ENCODE results near the gene TRIM26.

Gene TRIM26

GRCh38 chr6:30149858-30150550 is 63.2 kb downstream of the TRIM26 start:
- no peak for DNase-seq
- Histone ChIP-seq H3K36me3 (ENCODE audit: control insufficient read depth in 4 of 4, insufficient read depth in 4 of 4, low read length in 3 of 4) (no peaks in the 10 kb centered on the region), H3K27me3 (replicated peaks in 2 of 5; ENCODE audit: control insufficient read depth in 4 of 5, insufficient read depth in 5 of 5, low read length in 4 of 5) (peaks cover 0 to 2% (median 0%) of the 10 kb centered on the region in 5 experiments), H3K27ac (ENCODE audit: insufficient read depth in 1 of 2, low read depth in 1 of 2, low read length in 2 of 2, poor library complexity in 1 of 2, severe bottlenecking in 2 of 2) (no peak overlapping the region), H3K4me3 (ENCODE audit: control insufficient read depth in 1 of 7, extremely low read depth in 1 of 7, insufficient read depth in 4 of 7, low read depth in 2 of 7, low read length in 6 of 7) (no peak overlapping the region), H3K4me1 (ENCODE audit: control extremely low read depth in 1 of 4, control insufficient read depth in 4 of 4, insufficient read depth in 4 of 4, low read length in 3 of 4) (peaks cover 0 to 50% (median 34%) of the 10 kb centered on the region in 4 experiments), H3K9me3 (ENCODE audit: control extremely low read depth in 1 of 5, control insufficient read depth in 4 of 5, insufficient read depth in 2 of 5, low read depth in 1 of 5, low read length in 4 of 5) (no peaks in the 10 kb centered on the region)
- ChIA-PET POLR2A (no interaction called here), CTCF (interaction anchor here (1.2 to 2.6 kb wide), 2 partner anchors 19 to 46 kb away, joined by 3 to 12 read pairs; no protein-coding TSS in a partner anchor)
- 91% methylated on average over 5 of the region's 7 CpGs for WGBS (ENCODE audit: insufficient coverage)

- no peak for DNase-seq
- no peak overlapping the region for H3K4me3 ChIP-seq (ENCODE audit: control insufficient read depth in 1 of 7, extremely low read depth in 1 of 7, insufficient read depth in 4 of 7, low read depth in 2 of 7, low read length in 6 of 7)
- H3K27me3 ChIP-seq (replicated peaks in 2 of 5; ENCODE audit: control insufficient read depth in 4 of 5, insufficient read depth in 5 of 5, low read length in 4 of 5) = peaks cover 0 to 2% (median 0%) of the 10 kb centered on the region in 5 experiments
- WGBS (ENCODE audit: insufficient coverage) = no CpG with 5 or more reads among the region's 3 CpGs
- no peaks in the 10 kb centered on the region for H3K9me3 ChIP-seq (ENCODE audit: control extremely low read depth in 1 of 5, control insufficient read depth in 4 of 5, insufficient read depth in 2 of 5, low read depth in 1 of 5, low read length in 4 of 5)
- H3K27ac ChIP-seq (ENCODE audit: insufficient read depth in 1 of 2, low read depth in 1 of 2, low read length in 2 of 2, poor library complexity in 1 of 2, severe bottlenecking in 2 of 2) = no peak overlapping the region
- H3K36me3 ChIP-seq (ENCODE audit: control insufficient read depth in 4 of 4, insufficient read depth in 4 of 4, low read length in 3 of 4) = no peaks in the 10 kb centered on the region
- CTCF ChIA-PET = interaction anchor here (0.9 to 4.2 kb wide), 3 partner anchors 9 to 25 kb away, joined by 3 to 30 read pairs (median 3); no protein-coding TSS in a partner anchor
- H3K4me1 ChIP-seq (ENCODE audit: control extremely low read depth in 1 of 4, control insufficient read depth in 4 of 4, insufficient read depth in 4 of 4, low read length in 3 of 4) = peaks cover 0 to 50% (median 34%) of the 10 kb centered on the region in 4 experiments
- POLR2A ChIA-PET = no interaction called here
These were observed 64.0 kb downstream of the TRIM26 start for GRCh38 chr6:30149234-30149633.

- 100% methylated on average over 2 of the region's 3 CpGs for WGBS (ENCODE audit: insufficient coverage)
- no peak overlapping the region for H3K27ac ChIP-seq (ENCODE audit: insufficient read depth in 1 of 2, low read depth in 1 of 2, low read length in 2 of 2, poor library complexity in 1 of 2, severe bottlenecking in 2 of 2)
- no peak overlapping the region for H3K4me3 ChIP-seq (ENCODE audit: control insufficient read depth in 1 of 7, extremely low read depth in 1 of 7, insufficient read depth in 4 of 7, low read depth in 2 of 7, low read length in 6 of 7)
- H3K27me3 ChIP-seq (replicated peaks in 2 of 5; ENCODE audit: control insufficient read depth in 4 of 5, insufficient read depth in 5 of 5, low read length in 4 of 5) = peaks cover 0 to 2% (median 1%) of the 10 kb centered on the region in 5 experiments
- CTCF ChIA-PET = interaction anchor here (1.3 to 4.2 kb wide), 4 partner anchors 14 to 43 kb away, joined by 4 to 30 read pairs (median 4); no protein-coding TSS in a partner anchor
- no peaks in the 10 kb centered on the region for H3K36me3 ChIP-seq (ENCODE audit: control insufficient read depth in 4 of 4, insufficient read depth in 4 of 4, low read length in 3 of 4)
- peaks cover 0 to 32% (median 19%) of the 10 kb centered on the region in 4 experiments for H3K4me1 ChIP-seq (ENCODE audit: control extremely low read depth in 1 of 4, control insufficient read depth in 4 of 4, insufficient read depth in 4 of 4, low read length in 3 of 4)
- no peak for DNase-seq
- POLR2A ChIA-PET = no interaction called here
- H3K9me3 ChIP-seq (ENCODE audit: control extremely low read depth in 1 of 5, control insufficient read depth in 4 of 5, insufficient read depth in 2 of 5, low read depth in 1 of 5, low read length in 4 of 5) = no peaks in the 10 kb centered on the region
These were observed 66.1 kb downstream of the TRIM26 start for GRCh38 chr6:30147096-30147495.

GRCh38 chr6:30145818-30146217 is 67.4 kb downstream of the TRIM26 start:
- Histone ChIP-seq H3K27me3 (replicated peaks in 2 of 5; ENCODE audit: control insufficient read depth in 4 of 5, insufficient read depth in 5 of 5, low read length in 4 of 5) (peaks cover 0 to 8% (median 1%) of the 10 kb centered on the region in 5 experiments), H3K9me3 (ENCODE audit: control extremely low read depth in 1 of 5, control insufficient read depth in 4 of 5, insufficient read depth in 2 of 5, low read depth in 1 of 5, low read length in 4 of 5) (no peaks in the 10 kb centered on the region), H3K4me3 (ENCODE audit: control insufficient read depth in 1 of 7, extremely low read depth in 1 of 7, insufficient read depth in 4 of 7, low read depth in 2 of 7, low read length in 6 of 7) (no peak overlapping the region), H3K27ac (ENCODE audit: insufficient read depth in 1 of 2, low read depth in 1 of 2, low read length in 2 of 2, poor library complexity in 1 of 2, severe bottlenecking in 2 of 2) (no peak overlapping the region), H3K4me1 (ENCODE audit: control extremely low read depth in 1 of 4, control insufficient read depth in 4 of 4, insufficient read depth in 4 of 4, low read length in 3 of 4) (peaks cover 0 to 19% (median 8%) of the 10 kb centered on the region in 4 experiments), H3K36me3 (ENCODE audit: control insufficient read depth in 4 of 4, insufficient read depth in 4 of 4, low read length in 3 of 4) (no peaks in the 10 kb centered on the region)
- 92% methylated on average over 7 of the region's 7 CpGs for WGBS (ENCODE audit: insufficient coverage)
- no peak for DNase-seq
- ChIA-PET CTCF (interaction anchor here (1.3 to 4.2 kb wide), 2 partner anchors 13 to 42 kb away, joined by 4 to 30 read pairs; no protein-coding TSS in a partner anchor), POLR2A (no interaction called here)

GRCh38 chr6:30144811-30145210 is 68.4 kb downstream of the TRIM26 start:
- WGBS (ENCODE audit: insufficient coverage) = 80% methylated on average over 6 of the region's 6 CpGs
- ChIA-PET POLR2A (no interaction called here), CTCF (interaction anchor here (4.2 kb wide), 1 partner anchor 12 kb away, joined by 30 read pairs; no protein-coding TSS in a partner anchor)
- no peaks in the 10 kb centered on the region for H3K9me3 ChIP-seq (ENCODE audit: control extremely low read depth in 1 of 5, control insufficient read depth in 4 of 5, insufficient read depth in 2 of 5, low read depth in 1 of 5, low read length in 4 of 5)
- no peaks in the 10 kb centered on the region for H3K36me3 ChIP-seq (ENCODE audit: control insufficient read depth in 4 of 4, insufficient read depth in 4 of 4, low read length in 3 of 4)
- H3K27ac ChIP-seq (ENCODE audit: insufficient read depth in 1 of 2, low read depth in 1 of 2, low read length in 2 of 2, poor library complexity in 1 of 2, severe bottlenecking in 2 of 2) = no peak overlapping the region
- no peak overlapping the region for H3K4me3 ChIP-seq (ENCODE audit: control insufficient read depth in 1 of 7, extremely low read depth in 1 of 7, insufficient read depth in 4 of 7, low read depth in 2 of 7, low read length in 6 of 7)
- no peak for DNase-seq
- peaks cover 0 to 9% (median 2%) of the 10 kb centered on the region in 4 experiments for H3K4me1 ChIP-seq (ENCODE audit: control extremely low read depth in 1 of 4, control insufficient read depth in 4 of 4, insufficient read depth in 4 of 4, low read length in 3 of 4)
- H3K27me3 ChIP-seq (replicated peaks in 2 of 5; ENCODE audit: control insufficient read depth in 4 of 5, insufficient read depth in 5 of 5, low read length in 4 of 5) = peaks cover 0 to 8% (median 1%) of the 10 kb centered on the region in 5 experiments

GRCh38 chr6:30143780-30144179 is 69.4 kb downstream of the TRIM26 start:
- H3K9me3 ChIP-seq (ENCODE audit: control extremely low read depth in 1 of 5, control insufficient read depth in 4 of 5, insufficient read depth in 2 of 5, low read depth in 1 of 5, low read length in 4 of 5) = no peaks in the 10 kb centered on the region
- CTCF ChIA-PET = interaction anchor here (0.9 to 1.2 kb wide), 2 partner anchors 16 to 78 kb away, joined by 3 read pairs; no protein-coding TSS in a partner anchor
- POLR2A ChIA-PET = no interaction called here
- no peak for DNase-seq
- peaks cover 0 to 8% (median 1%) of the 10 kb centered on the region in 5 experiments for H3K27me3 ChIP-seq (replicated peaks in 2 of 5; ENCODE audit: control insufficient read depth in 4 of 5, insufficient read depth in 5 of 5, low read length in 4 of 5)
- H3K36me3 ChIP-seq (ENCODE audit: control insufficient read depth in 4 of 4, insufficient read depth in 4 of 4, low read length in 3 of 4) = no peaks in the 10 kb centered on the region
- peaks cover 0 to 8% (median under 1%) of the 10 kb centered on the region in 4 experiments for H3K4me1 ChIP-seq (ENCODE audit: control extremely low read depth in 1 of 4, control insufficient read depth in 4 of 4, insufficient read depth in 4 of 4, low read length in 3 of 4)
- H3K27ac ChIP-seq (ENCODE audit: insufficient read depth in 1 of 2, low read depth in 1 of 2, low read length in 2 of 2, poor library complexity in 1 of 2, severe bottlenecking in 2 of 2) = no peak overlapping the region
- 90% methylated on average over 2 of the region's 2 CpGs for WGBS (ENCODE audit: insufficient coverage)
- no peak overlapping the region for H3K4me3 ChIP-seq (ENCODE audit: control insufficient read depth in 1 of 7, extremely low read depth in 1 of 7, insufficient read depth in 4 of 7, low read depth in 2 of 7, low read length in 6 of 7)

- POLR2A ChIA-PET = no interaction called here
- CTCF ChIA-PET = interaction anchor here (0.7 to 1.4 kb wide), 2 partner anchors 9 to 16 kb away, joined by 4 read pairs; no protein-coding TSS in a partner anchor
- no peak overlapping the region for H3K4me3 ChIP-seq (ENCODE audit: control insufficient read depth in 1 of 7, extremely low read depth in 1 of 7, insufficient read depth in 4 of 7, low read depth in 2 of 7, low read length in 6 of 7)
- H3K36me3 ChIP-seq (ENCODE audit: control insufficient read depth in 4 of 4, insufficient read depth in 4 of 4, low read length in 3 of 4) = no peaks in the 10 kb centered on the region
- no peak overlapping the region for H3K27ac ChIP-seq (ENCODE audit: insufficient read depth in 1 of 2, low read depth in 1 of 2, low read length in 2 of 2, poor library complexity in 1 of 2, severe bottlenecking in 2 of 2)
- no CpG with 5 or more reads among the region's 3 CpGs for WGBS (ENCODE audit: insufficient coverage)
- H3K4me1 ChIP-seq (ENCODE audit: control extremely low read depth in 1 of 4, control insufficient read depth in 4 of 4, insufficient read depth in 4 of 4, low read length in 3 of 4) = peaks cover 0 to 8% (median under 1%) of the 10 kb centered on the region in 4 experiments
- H3K27me3 ChIP-seq (replicated peaks in 2 of 5; ENCODE audit: control insufficient read depth in 4 of 5, insufficient read depth in 5 of 5, low read length in 4 of 5) = peaks cover 0 to 8% (median 1%) of the 10 kb centered on the region in 5 experiments
- H3K9me3 ChIP-seq (ENCODE audit: control extremely low read depth in 1 of 5, control insufficient read depth in 4 of 5, insufficient read depth in 2 of 5, low read depth in 1 of 5, low read length in 4 of 5) = no peaks in the 10 kb centered on the region
- DNase-seq = no peak
These were observed 70.5 kb downstream of the TRIM26 start for GRCh38 chr6:30142665-30143064.
